Measurements from ENCODE around the gene ZNF280D.
"Not testable (repeated sequence)": the region's sequence is repeated elsewhere in the genome, so short reads cannot be mapped to it uniquely, and the experiment has no call there.

Gene ZNF280D

DNA sequence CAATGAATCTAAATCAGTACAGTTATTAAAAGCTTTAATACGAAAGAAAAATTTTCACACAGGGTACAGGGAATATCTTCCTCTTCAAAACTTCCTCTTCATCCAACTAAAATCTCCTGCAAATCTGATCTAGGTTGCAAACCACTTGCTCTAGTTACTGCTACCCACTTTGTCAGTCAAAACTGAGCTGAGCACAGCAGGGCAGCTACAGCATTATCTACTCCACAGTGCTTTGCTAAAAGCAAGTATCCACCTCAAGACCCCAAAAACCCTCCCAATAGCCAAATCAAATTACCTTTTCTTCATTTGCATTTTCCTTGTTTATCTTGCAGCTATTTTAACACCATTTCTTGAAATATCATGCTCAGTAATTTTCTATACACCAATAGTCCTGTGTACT lies 14.7 kb downstream of the ZNF280D start:
- DNase-seq (ENCODE audit: low spot score): no peak

DNA sequence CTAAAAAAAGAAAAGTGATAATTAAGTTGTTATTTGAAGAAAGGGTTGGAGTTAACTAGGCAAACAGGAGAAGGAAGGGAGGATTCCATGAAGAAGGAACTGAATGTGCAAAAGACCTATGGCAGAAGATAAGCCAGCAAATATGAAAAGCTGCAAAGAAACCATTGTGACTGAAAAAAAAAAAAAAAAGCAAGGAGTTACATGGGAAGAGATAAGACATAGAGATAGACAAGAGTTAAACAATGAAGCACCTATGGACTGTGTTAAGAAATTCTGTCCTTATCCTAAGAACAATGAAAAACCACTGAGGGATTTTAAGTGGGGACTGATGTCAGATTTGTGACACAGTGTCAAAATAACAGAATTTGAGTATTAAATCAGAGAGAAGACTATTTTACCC lies 17.0 kb downstream of the ZNF280D start:
- DNase-seq (ENCODE audit: low spot score): no peak

DNA sequence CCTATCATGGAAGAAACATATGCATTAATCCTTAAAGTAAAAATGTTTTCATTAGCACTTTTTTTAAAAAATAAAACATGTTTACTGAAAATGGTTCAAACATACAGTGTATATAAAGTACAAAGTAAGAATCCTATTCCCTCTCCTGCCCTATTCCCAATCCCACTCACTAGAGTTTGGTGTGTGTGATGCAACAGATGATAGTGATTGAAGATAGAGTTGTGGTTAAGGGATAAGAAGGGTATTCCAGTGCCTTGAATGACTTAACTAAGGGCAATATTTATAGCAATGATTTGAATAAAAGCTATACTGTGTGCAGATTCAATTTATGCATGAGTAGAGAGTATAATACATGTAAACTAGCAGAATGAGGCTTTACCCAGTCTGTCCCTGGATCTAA lies 18.1 kb downstream of the ZNF280D start:
- DNase-seq (ENCODE audit: low spot score): no peak

DNA sequence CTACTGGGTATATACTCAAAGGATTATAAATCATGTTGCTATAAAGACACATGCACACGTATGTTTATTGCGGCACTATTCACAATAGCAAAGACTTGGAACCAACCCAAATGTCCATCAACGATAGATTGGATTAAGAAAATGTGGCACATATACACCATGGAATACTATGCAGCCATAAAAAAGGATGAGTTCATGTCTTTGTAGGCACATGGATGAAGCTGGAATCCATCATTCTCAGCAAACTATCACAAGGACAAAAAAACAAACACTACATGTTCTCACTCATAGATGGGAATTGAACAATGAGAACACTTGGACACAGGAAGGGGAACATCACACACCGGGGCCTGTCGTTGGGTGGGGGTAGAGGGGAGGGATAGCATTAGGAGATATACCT lies 23.8 kb downstream of the ZNF280D start:
- DNase-seq (ENCODE audit: low spot score): not testable (repeated sequence)

DNA sequence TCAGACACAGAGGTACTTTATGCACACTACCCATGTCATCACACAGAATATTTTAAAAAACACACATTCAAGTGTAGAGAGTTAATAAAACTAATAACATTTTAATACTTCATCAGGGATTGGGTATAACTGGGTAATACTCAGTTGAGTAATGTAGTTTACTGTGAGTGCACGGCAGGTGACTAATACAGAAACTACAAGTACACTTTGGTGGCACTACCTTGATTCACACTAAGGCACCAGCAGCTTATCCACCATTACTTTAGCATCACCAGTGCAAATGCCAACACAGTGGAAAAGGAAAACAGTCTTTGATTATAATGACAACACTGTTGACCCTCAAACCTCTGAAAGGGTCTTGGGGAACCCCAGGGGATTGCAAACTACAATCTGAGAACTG lies 33.6 kb downstream of the ZNF280D start:
- no peak for DNase-seq (ENCODE audit: low spot score)

DNA sequence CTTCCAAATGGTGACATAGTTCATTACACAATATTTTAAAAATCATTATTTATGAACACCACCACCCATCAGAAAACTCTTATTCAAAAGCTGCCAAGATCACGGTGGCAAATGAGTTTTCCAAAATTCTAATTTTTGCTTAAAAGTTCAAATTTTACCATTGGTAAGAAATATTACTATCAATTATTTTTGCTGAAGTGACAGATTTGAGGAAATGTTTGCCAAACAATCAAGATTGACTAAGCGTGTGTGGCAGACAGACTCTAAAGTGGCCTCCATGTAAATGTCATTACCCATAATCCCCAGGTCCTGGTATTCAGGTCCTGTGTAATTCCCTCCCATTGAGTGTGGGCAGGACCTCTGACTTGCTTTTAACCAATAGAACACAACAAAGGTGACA lies 35.0 kb downstream of the ZNF280D start:
- no peak for DNase-seq (ENCODE audit: low spot score)

DNA sequence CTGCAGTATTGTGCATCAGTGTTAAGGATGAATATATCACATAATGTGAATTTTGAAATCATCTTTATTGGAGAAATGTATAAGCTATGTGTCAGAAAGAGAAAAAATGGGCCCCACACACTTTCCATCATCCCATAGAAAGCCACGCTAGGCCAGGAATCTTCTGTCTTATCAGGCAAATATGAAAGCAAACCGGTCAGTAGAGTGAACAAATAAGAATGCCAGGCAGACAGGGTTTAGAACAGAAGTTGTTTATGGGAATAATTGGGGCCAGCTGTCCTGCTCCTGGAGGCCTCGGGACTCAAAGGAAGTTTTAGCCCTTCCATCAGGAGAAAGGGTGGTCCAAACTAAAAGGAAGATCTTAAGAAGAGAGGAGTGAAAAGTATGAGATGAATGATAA lies 39.5 kb downstream of the ZNF280D start:
- no peak for DNase-seq (ENCODE audit: low spot score)

DNA sequence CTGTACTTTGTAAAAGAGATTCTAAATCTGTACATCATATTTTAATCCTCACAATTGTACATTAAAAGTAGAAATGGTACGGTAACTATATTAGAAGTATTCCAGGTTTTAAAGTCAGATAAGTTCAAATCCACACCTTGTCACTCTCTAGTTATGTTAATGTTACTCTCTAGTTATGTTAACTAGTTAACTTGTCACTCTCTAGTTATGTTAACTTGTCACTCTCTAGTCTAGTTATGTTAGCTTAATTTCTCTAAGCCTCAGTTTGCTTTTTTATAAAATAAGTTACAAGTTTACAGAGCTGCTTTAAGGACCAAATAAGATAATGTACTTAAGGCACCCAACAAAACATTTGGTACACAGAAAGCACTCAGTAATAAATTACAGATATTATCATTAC lies 42.6 kb downstream of the ZNF280D start:
- DNase-seq (ENCODE audit: low spot score): no peak

DNA sequence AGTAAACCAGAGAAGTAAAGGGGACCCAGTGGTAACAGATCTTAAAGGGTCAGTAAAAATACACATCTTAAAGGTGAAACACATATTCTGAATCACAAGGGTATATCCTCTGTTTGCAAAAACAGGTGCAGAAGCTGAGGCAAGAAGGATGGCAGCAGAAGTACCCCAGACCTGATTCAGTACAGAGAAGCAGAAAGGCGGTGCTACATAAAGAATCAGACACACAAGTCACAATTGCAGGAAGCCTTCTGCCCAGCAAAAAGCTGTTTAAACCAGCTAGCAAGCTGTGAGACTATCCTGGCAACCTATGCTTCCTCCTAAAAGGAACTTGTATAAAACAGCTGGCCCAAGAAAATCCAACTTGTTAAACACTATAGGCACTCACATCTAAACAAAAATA lies 49.4 kb downstream of the ZNF280D start:
- peak; percentile 3 for DNase-seq (ENCODE audit: low spot score)

DNA sequence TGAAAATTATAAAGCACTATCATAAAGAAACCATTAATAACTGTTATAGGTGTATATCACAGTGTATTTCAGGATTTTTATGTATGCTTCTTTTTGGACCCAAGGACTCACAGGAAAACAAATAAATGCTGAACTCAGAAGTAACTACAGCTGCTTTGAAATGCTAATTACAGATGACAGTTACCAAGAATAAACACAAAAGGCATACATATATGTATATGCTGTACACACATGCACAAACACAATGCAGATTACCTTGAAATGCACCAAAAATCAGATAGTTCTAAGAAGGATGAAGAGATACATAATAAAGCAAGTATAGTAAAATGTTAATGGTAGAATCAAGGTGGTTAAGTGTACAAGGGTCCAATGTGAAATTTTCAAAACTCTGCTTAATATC lies 52.2 kb downstream of the ZNF280D start:
- no peak for DNase-seq (ENCODE audit: low spot score)

DNA sequence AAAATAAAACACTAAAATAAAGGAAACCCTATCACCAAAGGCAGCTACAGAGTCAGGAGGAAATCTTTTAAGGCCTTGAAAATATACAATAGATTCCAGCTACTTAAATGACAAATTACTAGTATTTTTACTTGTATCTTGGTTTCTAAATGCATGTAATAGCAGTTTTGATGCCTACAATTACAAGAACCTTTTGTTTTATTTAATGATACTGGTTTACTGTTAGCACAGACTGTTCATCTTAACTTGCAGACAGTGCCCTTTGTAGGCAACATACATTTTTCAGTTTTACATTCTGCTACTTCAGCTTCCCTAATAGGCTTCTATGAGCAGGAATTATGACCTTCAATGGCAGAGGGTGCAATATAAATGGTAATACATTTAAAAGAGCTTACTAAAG lies 54.1 kb downstream of the ZNF280D start:
- no peak for DNase-seq (ENCODE audit: low spot score)

DNA sequence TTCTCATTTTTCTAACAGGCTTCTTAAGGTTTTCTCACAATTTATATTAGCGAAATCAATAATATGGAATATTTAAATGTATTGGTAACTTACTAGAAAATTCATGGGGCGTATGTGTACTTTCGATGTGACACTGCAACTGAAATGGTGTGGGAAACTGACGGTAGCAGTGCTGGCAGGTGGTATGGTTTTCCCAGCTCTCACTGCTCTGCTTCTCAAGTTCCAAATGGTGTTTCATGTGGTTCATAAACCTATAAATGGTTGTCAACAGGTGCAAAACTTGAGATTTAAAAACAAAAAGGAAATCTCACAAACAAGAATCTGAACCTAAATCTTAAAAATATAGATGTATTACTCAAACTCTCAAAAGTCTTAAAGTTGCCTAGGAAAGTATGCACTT lies 54.7 kb downstream of the ZNF280D start:
- DNase-seq (ENCODE audit: low spot score): peak; percentile 25

DNA sequence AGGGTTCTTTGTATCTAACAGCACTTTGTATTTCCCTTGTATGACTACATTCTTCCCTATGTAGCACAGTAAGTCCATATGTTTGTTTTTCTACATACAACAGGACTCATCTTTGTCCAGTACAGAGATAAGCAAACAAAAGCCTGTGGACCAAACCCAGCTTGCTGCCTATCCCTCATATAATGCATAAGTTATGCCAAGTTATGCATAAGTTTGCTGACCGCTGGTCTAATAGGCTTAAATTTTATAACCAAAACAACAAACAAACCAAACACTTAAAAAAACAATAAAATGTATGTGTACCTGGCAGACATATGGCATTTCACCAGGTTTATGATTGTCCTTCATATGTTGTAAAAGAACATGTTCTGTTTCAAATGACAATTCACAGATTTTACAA lies 56.0 kb downstream of the ZNF280D start:
- no peak for DNase-seq (ENCODE audit: low spot score)

DNA sequence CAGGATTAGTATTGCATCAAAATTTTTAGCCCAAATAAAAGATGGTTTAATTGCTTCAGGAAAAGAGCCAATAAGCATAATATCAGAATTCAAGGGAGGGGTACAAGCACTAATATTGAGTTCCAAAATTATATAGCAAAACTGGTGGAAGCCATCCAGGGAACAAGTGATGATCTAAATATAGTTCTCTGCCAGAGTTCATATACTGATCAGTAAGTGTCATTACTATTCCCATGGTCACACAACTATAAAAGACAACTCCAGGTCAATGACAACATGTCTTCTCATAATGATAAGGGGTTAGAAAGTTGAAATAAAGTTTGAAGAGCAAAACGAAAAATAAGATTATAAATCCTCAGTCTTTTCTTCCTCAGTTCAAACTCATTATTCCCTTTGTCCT lies 57.4 kb downstream of the ZNF280D start:
- DNase-seq (ENCODE audit: low spot score): no peak

DNA sequence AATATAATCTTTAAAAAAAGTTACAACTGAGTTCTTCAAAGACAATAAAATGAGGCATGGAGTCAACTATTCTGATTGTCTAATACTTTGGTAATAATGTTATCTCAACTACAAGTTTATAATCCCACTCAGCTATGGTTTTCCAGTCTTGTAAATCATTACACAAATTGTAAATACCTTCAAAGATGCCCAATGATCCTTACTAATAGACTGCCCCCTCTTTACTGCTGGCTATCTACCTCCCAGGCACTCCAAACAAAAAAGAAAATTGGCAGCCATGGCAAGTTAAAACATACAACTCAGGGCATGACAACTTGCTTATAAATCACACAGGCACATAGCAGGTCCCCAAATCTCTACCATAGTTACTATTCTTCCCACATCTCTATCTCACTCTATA lies 58.5 kb downstream of the ZNF280D start:
- DNase-seq (ENCODE audit: low spot score): no peak

DNA sequence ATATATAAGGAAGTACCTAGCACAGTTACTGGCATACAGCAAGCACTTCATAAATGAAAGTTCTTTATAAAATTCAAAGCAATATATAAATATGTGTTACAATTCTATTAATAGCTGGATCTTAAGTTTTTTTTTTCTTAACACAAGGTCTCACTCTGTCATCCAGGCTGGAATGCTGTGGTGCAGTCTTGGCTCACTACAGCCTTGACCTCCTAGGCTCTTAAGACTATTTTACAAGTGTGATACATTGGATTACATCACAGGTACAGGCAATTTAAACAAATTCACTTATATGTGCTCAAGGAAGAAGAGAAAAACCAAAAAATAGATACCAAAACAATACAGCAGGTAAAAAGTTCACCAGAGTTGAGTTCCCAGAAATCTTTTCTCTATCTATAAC lies 60.6 kb downstream of the ZNF280D start:
- DNase-seq (ENCODE audit: low spot score): no peak

DNA sequence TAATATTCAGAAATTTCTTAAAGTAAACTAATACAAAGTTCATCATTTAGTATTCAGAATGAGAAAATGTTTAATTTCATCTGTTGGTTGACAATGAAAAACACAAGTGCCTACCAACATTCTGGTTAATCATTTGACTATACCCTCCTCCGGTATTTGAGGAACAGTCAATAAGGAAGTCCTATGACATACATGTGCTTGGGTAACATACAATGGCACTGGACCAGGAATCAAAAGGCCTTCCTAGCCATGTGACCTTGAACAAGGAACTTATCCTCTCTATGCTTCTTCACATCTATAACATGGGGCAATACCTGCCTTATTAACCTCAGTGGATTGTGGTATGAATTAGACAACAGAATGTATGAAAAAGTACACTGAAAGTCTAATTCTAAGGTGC lies 65.8 kb downstream of the ZNF280D start:
- DNase-seq (ENCODE audit: low spot score): no peak

DNA sequence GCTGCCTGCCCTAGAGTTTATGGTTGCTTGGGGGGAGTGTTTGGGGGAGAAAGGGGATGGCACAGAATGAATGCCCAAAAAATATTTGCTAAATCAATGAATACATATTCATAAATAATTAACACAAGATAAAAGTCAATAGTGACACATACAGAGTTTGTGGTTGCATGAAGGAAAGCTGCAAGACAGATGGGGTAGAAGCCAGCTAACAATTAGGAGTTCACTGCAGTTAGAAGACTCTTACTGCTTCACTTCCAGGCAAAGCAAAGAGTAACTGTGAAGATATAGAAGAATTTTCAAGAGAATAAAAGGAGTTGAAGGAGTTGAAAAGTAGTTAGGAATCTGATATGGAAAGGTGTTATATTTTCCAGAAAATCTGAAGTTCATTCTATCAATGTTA lies 72.4 kb downstream of the ZNF280D start:
- DNase-seq (ENCODE audit: low spot score): no peak

DNA sequence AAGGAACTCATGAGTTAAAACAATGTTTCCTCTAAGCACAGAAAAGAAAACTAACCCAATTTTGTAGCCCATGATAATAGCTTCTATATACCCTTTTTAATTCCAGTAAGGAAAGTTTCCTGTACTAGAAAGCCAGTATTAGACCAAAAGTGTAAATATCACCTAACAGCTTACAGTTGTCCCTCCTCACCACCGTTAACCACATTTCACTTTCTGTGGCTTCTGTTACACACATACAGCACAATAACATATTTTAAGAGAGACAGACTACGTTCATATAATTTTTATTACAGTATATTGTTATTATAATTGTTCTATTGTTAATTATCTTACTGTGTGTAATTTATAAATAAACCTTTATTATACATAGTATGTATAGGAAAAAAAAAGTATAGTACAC lies 74.1 kb downstream of the ZNF280D start:
- DNase-seq (ENCODE audit: low spot score): no peak

DNA sequence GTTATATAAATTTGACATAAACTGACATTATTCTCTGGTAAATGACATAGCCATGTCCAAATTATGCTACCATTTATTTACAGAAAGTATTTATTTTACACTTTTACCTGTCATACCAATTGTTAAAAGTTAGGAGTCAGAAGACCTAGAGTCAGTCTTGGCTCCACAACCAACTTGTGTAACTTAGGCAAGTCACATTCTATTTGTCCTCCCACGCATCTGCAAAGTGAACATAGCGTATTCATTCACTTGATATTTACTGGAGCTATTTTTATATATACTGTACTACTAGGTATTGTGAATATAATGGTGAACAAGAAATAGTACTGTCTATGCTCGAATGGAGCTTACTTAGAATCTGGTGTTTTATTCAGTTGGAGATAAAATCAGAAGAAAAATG lies 78.7 kb downstream of the ZNF280D start:
- DNase-seq (ENCODE audit: low spot score): no peak

DNA sequence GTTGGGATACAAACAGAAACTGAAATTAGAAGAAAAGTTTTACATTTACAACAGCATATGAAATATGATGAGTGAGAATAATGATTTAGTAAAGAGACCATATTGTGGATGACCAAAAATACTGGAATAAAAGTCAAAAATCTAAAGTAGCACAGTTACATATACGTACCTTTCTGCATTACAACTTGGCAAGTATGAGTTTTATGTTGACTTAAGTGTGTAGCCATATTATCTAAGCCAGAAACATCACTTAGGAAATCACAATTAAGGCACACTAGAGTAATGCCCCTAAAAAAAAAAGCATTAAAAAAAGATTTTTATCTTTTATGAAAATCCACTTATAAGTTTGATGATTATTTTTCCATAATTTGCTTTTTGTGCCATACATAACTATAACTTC lies 79.1 kb downstream of the ZNF280D start:
- no peak for DNase-seq (ENCODE audit: low spot score)

DNA sequence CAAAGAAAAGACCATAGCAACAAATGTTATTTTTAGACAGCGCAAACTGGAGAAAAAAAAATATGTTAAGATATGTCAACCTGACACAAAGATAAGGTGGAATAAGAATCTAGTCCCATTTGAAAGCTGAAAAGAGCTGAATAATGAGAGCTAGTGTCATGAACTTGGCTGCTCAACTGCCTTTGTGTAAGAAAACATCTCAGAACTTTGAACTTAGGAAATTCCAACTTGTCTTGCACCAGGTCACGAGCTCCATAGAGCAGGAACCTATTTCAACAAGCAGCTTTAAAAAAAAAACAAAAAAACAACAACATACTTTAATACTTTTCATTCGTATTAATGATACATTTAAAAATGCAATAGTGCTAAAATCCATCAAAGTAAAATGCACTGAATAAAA lies 79.5 kb downstream of the ZNF280D start:
- no peak for DNase-seq (ENCODE audit: low spot score)

DNA sequence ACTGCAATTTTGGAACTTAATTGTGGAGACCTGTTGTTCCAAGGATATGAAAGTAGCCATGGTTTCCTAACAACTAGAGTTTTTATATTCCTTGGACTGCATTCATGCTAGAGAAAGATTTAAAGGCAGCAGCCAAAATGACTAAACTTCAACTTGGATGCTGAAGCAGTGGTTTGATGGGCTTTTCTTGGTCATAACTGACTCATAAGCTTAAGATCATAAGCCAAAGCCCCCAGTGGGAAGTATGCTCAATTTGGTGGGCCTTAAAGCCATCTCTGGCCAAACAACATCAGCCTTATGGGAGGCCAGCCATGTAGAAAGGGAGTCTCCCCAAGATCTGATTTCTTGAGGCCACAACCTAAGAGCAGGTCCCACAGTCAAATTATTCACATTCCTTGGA lies 80.2 kb downstream of the ZNF280D start:
- no peak for DNase-seq (ENCODE audit: low spot score)

DNA sequence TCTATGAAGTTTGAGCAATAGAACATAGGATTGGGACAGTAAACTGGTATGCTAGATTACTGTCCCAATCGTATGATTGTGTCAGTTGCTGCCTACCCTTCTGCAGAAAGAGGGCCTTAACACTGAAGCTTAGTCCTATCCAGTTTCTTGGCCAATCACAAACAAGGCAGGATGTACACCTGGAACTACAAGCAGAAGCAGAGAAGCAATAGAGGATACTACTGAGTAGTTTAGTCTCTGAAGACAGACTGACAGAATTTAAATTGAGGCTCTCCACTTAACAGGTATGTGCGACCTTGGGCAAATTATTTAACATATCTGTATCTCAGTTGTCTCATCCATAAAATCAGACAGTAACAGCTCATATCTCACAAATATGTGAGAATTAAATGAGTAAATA lies 85.0 kb downstream of the ZNF280D start:
- no peak for DNase-seq (ENCODE audit: low spot score)

DNA sequence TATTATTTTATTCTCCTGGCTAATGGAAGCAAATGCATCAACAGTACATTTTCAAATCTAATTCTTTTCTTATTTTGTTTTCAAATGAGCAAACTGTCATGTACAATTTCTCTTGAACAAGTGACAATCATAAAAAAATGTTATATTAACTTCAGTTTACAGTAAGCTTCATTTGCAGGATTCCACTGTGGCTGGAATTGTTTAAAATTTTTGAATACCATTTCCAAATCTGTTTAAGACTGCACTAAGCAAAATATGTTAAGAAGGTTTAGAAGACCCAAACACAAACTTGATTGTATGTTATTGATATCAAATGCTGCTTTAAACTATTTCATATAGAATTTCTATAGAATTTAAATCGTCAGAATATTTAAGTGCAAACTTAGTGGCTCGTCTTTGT lies 92.8 kb downstream of the ZNF280D start:
- DNase-seq (ENCODE audit: low spot score): no peak

Measured in NAMALWA (cell line).